HCT116 (cell line): ENCODE results near the gene SEC61A1. TPM values are rescaled to one million over a fixed set of nuclear protein-coding genes. Genes with fewer than 3 reads are reported as not detected.

Experiments
- ATAC-seq: fragments of 200-7000 bp; cut with Tn5 transposase; 2 replicates; pipeline ENCODE4 v1.9.1; 2020; ENCODE audit warnings: mild to moderate bottlenecking, moderate library complexity
- BruUV-seq: library from RNA; stranded (reverse); fragments of 400-500 nt; replicated peaks from 2 replicates; lab custom pipeline; 2021; lab: Mats Ljungman, UMichigan
- CTCF ChIA-PET: fragments of 300-600 bp; sonication (Branson Sonifier 250); formaldehyde crosslinking; loops from one replicate; lab custom pipeline; 2021; ENCODE audit warnings: antibody characterized with exemption; lab: Charles Lee
- POLR2A ChIA-PET: fragments of 300-600, 350-600 bp; sonication (Branson Sonifier 250); formaldehyde crosslinking; loops from one replicate; lab custom pipeline; 2021; ENCODE audit warnings: antibody characterized with exemption; lab: Charles Lee
- RAD21 ChIA-PET, 2 experiments: fragments of 300-600 bp; sonication (Branson Sonifier 250); formaldehyde crosslinking; loops; one replicate each; lab custom pipeline; 2023; ENCODE audit warnings: low total read pairs in 2 of 2; ENCODE audit not compliant: uncharacterized antibody in 2 of 2, unreplicated experiment in 2 of 2, low non-redundant PET in 1 of 2; lab: Charles Lee
- DNase-seq: peaks from one replicate; pipeline ENCODE4 v3.0.0-alpha.2; 2010; ENCODE audit warnings: low read depth, low spot score
- H2AFZ ChIP-seq: fragments of 200-600 bp; shearing (Covaris generic), sonication (generic); 2 replicates; pipeline ENCODE4 v1.6.1; 2017; ENCODE audit warnings: low read depth, mixed run types, mixed read lengths, antibody characterized with exemption, low read length; ENCODE audit not compliant: poor library complexity, severe bottlenecking
- H3K27ac ChIP-seq: 2 replicates; pipeline ENCODE4 v1.5.1; 2012; ENCODE audit warnings: low read depth, low read length
- H3K27me3 ChIP-seq: fragments of 200-600 bp; sonication (generic); 2 replicates; pipeline ENCODE4 v1.6.1; 2016; ENCODE audit warnings: mixed run types, low read length, mixed read lengths; ENCODE audit not compliant: insufficient read depth
- H3K36me3 ChIP-seq, 2 experiments: fragments of 200-500 bp in 1 of 2; fragments of 200-600 bp in 1 of 2; sonication (Bioruptor generic) in 1 of 2; sonication (generic) in 1 of 2; 2 replicates each; pipeline versions ENCODE4 v1.5.1 to v1.6.1; 2014 to 2016; ENCODE audit warnings: low read length in 2 of 2, inconsistent platforms in 1 of 2, mixed read lengths in 1 of 2, mixed run types in 1 of 2; ENCODE audit not compliant: insufficient read depth in 2 of 2, control insufficient read depth in 1 of 2
- H3K4me1 ChIP-seq, 2 experiments: fragments of 200-600 bp in 1 of 2; sonication (generic) in 1 of 2; 2 replicates each; pipeline versions ENCODE4 v1.5.1 to v1.6.1; 2012 to 2017; ENCODE audit warnings: low read length in 2 of 2, inconsistent platforms in 1 of 2, mild to moderate bottlenecking in 1 of 2, mixed read lengths in 1 of 2, mixed run types in 1 of 2, moderate library complexity in 1 of 2; ENCODE audit not compliant: insufficient read depth in 2 of 2, control insufficient read depth in 1 of 2
- H3K4me2 ChIP-seq: fragments of 200-600 bp; sonication (generic); 2 replicates; pipeline ENCODE4 v1.6.1; 2017; ENCODE audit warnings: mixed run types, low read length, mixed read lengths
- H3K4me3 ChIP-seq, 2 experiments: fragments of 200-600 bp in 1 of 2; sonication (generic) in 1 of 2; replicated peaks in 1 of 2; 2 replicates each; pipeline ENCODE4 v1.5.1; 2011 to 2016; ENCODE audit warnings: low read length in 2 of 2, control low read depth in 1 of 2, low read depth in 1 of 2, mild to moderate bottlenecking in 1 of 2, mixed read lengths in 1 of 2, mixed run types in 1 of 2
- H3K79me2 ChIP-seq: fragments of 200-600 bp; sonication (generic); 2 replicates; pipeline ENCODE4 v1.6.1; 2017; ENCODE audit warnings: mild to moderate bottlenecking, mixed run types, low read length, moderate library complexity, mixed read lengths; ENCODE audit not compliant: insufficient read depth
- H3K9ac ChIP-seq: fragments of 200-600 bp; sonication (generic); 2 replicates; pipeline ENCODE4 v1.6.1; 2016; ENCODE audit warnings: low read length, mixed read lengths
- H3K9me2 ChIP-seq: fragments of 200-600 bp; sonication (generic), shearing (Covaris generic); 2 replicates; pipeline ENCODE4 v1.6.1; 2017; ENCODE audit warnings: mixed run types, mild to moderate bottlenecking, moderate library complexity; ENCODE audit not compliant: insufficient read depth
- H3K9me3 ChIP-seq, 2 experiments: fragments of 200-500 bp in 1 of 2; fragments of 200-600 bp in 1 of 2; sonication (Bioruptor generic) in 1 of 2; sonication (generic) in 1 of 2; 2 replicates each; pipeline ENCODE4 v1.6.1; 2014 to 2017; ENCODE audit warnings: low read length in 2 of 2, mixed read lengths in 2 of 2, inconsistent platforms in 1 of 2, low read depth in 1 of 2, mild to moderate bottlenecking in 1 of 2, mixed run types in 1 of 2, moderate library complexity in 1 of 2; ENCODE audit not compliant: control insufficient read depth in 1 of 2, insufficient read depth in 1 of 2
- H4K20me1 ChIP-seq: fragments of 200-600 bp; sonication (generic), shearing (Covaris generic); 2 replicates; pipeline ENCODE4 v1.6.1; 2017; ENCODE audit warnings: mixed run types, mild to moderate bottlenecking, moderate library complexity; ENCODE audit not compliant: insufficient read depth
- EGR1 ChIP-seq: IDR thresholded peaks from 2 replicates; pipeline ENCODE4 v1.6.1; 2012; ENCODE audit warnings: low read depth
- ELF1 ChIP-seq: IDR thresholded peaks from 2 replicates; pipeline ENCODE4 v1.6.1; 2012; ENCODE audit warnings: low read depth, borderline replicate concordance
- POLR2AphosphoS5 ChIP-seq: IDR thresholded peaks from 2 replicates; pipeline ENCODE4 v1.6.1; 2011; ENCODE audit warnings: mild to moderate bottlenecking, low read depth, low read length, moderate library complexity
- TCF7L2 ChIP-seq: IDR thresholded peaks from 2 replicates; pipeline ENCODE4 v1.7.0; 2011; ENCODE audit warnings: borderline replicate concordance, inconsistent platforms; ENCODE audit not compliant: insufficient read depth, insufficient read length; ENCODE audit errors: extremely low read depth
- intact Hi-C: fragments of 100-400 bp; cut with micrococcal nuclease; formaldehyde crosslinking; loops from 2 replicates; pipeline ENCODE4 v1.10.0; 2022
- total RNA-seq: library from RNA; stranded (reverse); gene quantifications from one replicate; pipeline ENCODE4 v1.2.1, GENCODE V29; 2021; ENCODE audit not compliant: unreplicated experiment
- TF ChIP-seq, protein P1 (sequence below): IDR thresholded peaks from 2 replicates; pipeline ENCODE4 v1.6.1; 2011; ENCODE audit warnings: mild to moderate bottlenecking, low read length, moderate library complexity; ENCODE audit not compliant: insufficient replicate concordance; ENCODE audit errors: extremely low read depth

The SEC61A1 gene
- total RNA-seq, 1 experiment from 2014 or later = 176 TPM

DNA sequence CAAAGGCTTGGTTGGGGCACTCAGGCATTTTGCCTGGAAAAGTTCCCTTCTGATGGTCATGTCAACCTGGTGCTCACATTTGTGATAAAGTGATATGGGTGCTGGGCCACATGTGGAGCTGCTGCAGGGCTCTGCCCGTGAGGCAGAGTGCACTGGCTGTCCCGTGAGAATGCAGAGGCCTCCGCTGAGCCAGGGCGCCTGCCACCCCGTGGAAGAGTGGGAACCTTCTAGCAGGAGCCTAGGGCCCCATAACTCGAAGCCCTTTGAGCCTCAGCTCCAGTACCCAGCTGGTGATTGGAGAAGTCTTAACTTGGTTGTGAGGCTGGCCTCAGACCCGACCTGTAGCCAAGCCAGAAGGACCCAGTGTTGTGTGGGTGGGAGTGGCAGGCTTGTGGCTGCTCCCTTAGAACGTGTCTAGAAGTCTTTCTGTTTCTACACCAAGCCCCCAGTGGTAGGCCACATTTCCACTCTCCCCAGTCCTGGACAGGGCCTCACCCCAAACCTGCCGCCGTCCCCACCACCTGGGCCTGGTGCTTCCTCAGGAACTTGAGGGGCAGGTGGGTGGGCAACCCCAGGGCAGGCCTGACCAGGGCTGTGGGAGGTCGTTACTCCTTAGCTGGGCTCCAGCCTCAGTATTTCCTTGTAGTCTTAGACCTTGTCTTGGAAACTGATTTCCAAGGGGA lies 19.7 kb downstream of the SEC61A1 start:
- RAD21 ChIA-PET = no interaction called here
- H3K36me3 ChIP-seq = peaks cover 45 to 69% of the 10 kb centered on the region in 2 experiments
- POLR2A ChIA-PET = no interaction called here

More for the DNA sequence above, 19.7 kb downstream of the SEC61A1 start:
- Histone ChIP-seq H3K27me3 (no peaks in the 10 kb centered on the region), H3K4me1 (peaks cover 9 to 15% of the 10 kb centered on the region in 2 experiments), H4K20me1 (peaks cover 11% of the 10 kb centered on the region; the same call in 1 of the 2 replicates), H3K4me2 (no peak overlapping the region), H3K27ac (no peak overlapping the region), H3K4me3 (no peak overlapping the region), H3K79me2 (peaks cover 56% of the 10 kb centered on the region), H3K9me3 (no peaks in the 10 kb centered on the region), H2AFZ (no peak overlapping the region), H3K9me2 (no peaks in the 10 kb centered on the region), H3K9ac (no peak overlapping the region)
- intact Hi-C loops = no loop called here
- no peak for DNase-seq
- TF ChIP-seq POLR2AphosphoS5 (peak; percentile 13; the same call in 1 of the 2 replicates), EGR1 (no peak), ELF1 (no peak), TCF7L2 (no peak)
- TF ChIP-seq, protein P1, sequence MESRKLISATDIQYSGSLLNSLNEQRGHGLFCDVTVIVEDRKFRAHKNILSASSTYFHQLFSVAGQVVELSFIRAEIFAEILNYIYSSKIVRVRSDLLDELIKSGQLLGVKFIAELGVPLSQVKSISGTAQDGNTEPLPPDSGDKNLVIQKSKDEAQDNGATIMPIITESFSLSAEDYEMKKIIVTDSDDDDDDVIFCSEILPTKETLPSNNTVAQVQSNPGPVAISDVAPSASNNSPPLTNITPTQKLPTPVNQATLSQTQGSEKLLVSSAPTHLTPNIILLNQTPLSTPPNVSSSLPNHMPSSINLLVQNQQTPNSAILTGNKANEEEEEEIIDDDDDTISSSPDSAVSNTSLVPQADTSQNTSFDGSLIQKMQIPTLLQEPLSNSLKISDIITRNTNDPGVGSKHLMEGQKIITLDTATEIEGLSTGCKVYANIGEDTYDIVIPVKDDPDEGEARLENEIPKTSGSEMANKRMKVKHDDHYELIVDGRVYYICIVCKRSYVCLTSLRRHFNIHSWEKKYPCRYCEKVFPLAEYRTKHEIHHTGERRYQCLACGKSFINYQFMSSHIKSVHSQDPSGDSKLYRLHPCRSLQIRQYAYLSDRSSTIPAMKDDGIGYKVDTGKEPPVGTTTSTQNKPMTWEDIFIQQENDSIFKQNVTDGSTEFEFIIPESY = no peak
- CTCF ChIA-PET = no interaction called here
- BruUV-seq = no TSS peak
- ATAC-seq = no peak
